Measurements from ENCODE around the gene RASGEF1C. TPM values are rescaled to one million over a fixed set of nuclear protein-coding genes. Genes with fewer than 3 reads are reported as not detected.
"Not testable (repeated sequence)": the region's sequence is repeated elsewhere in the genome, so short reads cannot be mapped to it uniquely, and the experiment has no call there.

RASGEF1C gene
- total RNA-seq, 5 donors from 2014 or later (not counting 1 experiment from before 2014, with no cell fraction given) = not detected

GRCh38 chr5:180128671-180129261 is 80.2 kb downstream of the RASGEF1C start:
- ChIA-PET POLR2A (no interaction called here), CTCF (no interaction called here)
- H3K27me3 ChIP-seq (replicated peaks in 1 of 2; ENCODE audit: control insufficient read depth in 2 of 2, extremely low read depth in 1 of 2, insufficient read depth in 2 of 2, low read length in 1 of 2) = peaks cover 0 to 20% of the 10 kb centered on the region in 2 experiments
- no peak overlapping the region for H3K4me3 ChIP-seq (ENCODE audit: control insufficient read depth in 1 of 2, extremely low read depth in 1 of 2, low read length in 1 of 2)
- ATAC-seq (replicated peaks in 1 of 4) (no peak), DNase-seq (peak in 1 of 35 experiments; percentile 2)
- WGBS (ENCODE audit: insufficient coverage) = 75% methylated on average over 10 of the region's 13 CpGs
- H3K27me3 Mint-ChIP-seq = peaks cover 5 to 12% of the 10 kb centered on the region in 2 donors
- no peaks in the 10 kb centered on the region for H3K9me3 ChIP-seq
- no peak overlapping the region for H3K27ac Mint-ChIP-seq
- H3K36me3 ChIP-seq (ENCODE audit: control insufficient read depth in 2 of 2, extremely low read depth in 1 of 2, insufficient read depth in 1 of 2, low read length in 1 of 2) = no peaks in the 10 kb centered on the region
- no peak overlapping the region for H3K4me3 Mint-ChIP-seq
- H3K9me3 Mint-ChIP-seq = no peaks in the 10 kb centered on the region
- H3K4me1 ChIP-seq (ENCODE audit: control insufficient read depth in 1 of 2, extremely low read depth in 1 of 2, insufficient read depth in 2 of 2, low read length in 2 of 2) = no peaks in the 10 kb centered on the region
- no peaks in the 10 kb centered on the region for H3K4me1 Mint-ChIP-seq
- H3K36me3 Mint-ChIP-seq = no peaks in the 10 kb centered on the region
- no peak overlapping the region for H3K27ac ChIP-seq (ENCODE audit: low read length)

- ATAC-seq (replicated peaks in 1 of 4) (no peak), DNase-seq (peak in 1 of 35 experiments; percentile 4)
- no peaks in the 10 kb centered on the region for H3K4me1 ChIP-seq (ENCODE audit: control insufficient read depth in 1 of 2, extremely low read depth in 1 of 2, insufficient read depth in 2 of 2, low read length in 2 of 2)
- H3K36me3 Mint-ChIP-seq = no peaks in the 10 kb centered on the region
- no peaks in the 10 kb centered on the region for H3K9me3 Mint-ChIP-seq
- POLR2A ChIA-PET = no interaction called here
- no peaks in the 10 kb centered on the region for H3K4me1 Mint-ChIP-seq
- 89% methylated on average over 19 of the region's 25 CpGs for WGBS (ENCODE audit: insufficient coverage)
- no peaks in the 10 kb centered on the region for H3K36me3 ChIP-seq (ENCODE audit: control insufficient read depth in 2 of 2, extremely low read depth in 1 of 2, insufficient read depth in 1 of 2, low read length in 1 of 2)
- no peak overlapping the region for H3K4me3 Mint-ChIP-seq
- CTCF ChIA-PET = no interaction called here
- H3K27ac Mint-ChIP-seq = no peak overlapping the region
- H3K9me3 ChIP-seq = no peaks in the 10 kb centered on the region
- no peak overlapping the region for H3K4me3 ChIP-seq (ENCODE audit: control insufficient read depth in 1 of 2, extremely low read depth in 1 of 2, low read length in 1 of 2)
- H3K27me3 Mint-ChIP-seq = peaks cover 9 to 12% of the 10 kb centered on the region in 2 donors
- H3K27ac ChIP-seq (ENCODE audit: low read length) = no peak overlapping the region
- H3K27me3 ChIP-seq (replicated peaks in 1 of 2; ENCODE audit: control insufficient read depth in 2 of 2, extremely low read depth in 1 of 2, insufficient read depth in 2 of 2, low read length in 1 of 2) = peaks cover 0 to 18% of the 10 kb centered on the region in 2 experiments
These were observed 81.0 kb downstream of the RASGEF1C start for GRCh38 chr5:180127682-180128670.

GRCh38 chr5:180126716-180127681 is 82.0 kb downstream of the RASGEF1C start:
- peaks cover 0 to 17% of the 10 kb centered on the region in 2 experiments for H3K27me3 ChIP-seq (replicated peaks in 1 of 2; ENCODE audit: control insufficient read depth in 2 of 2, extremely low read depth in 1 of 2, insufficient read depth in 2 of 2, low read length in 1 of 2)
- H3K27ac ChIP-seq (ENCODE audit: low read length) = no peak overlapping the region
- no peaks in the 10 kb centered on the region for H3K4me1 ChIP-seq (ENCODE audit: control insufficient read depth in 1 of 2, extremely low read depth in 1 of 2, insufficient read depth in 2 of 2, low read length in 2 of 2)
- no peaks in the 10 kb centered on the region for H3K9me3 ChIP-seq
- H3K36me3 Mint-ChIP-seq = no peaks in the 10 kb centered on the region
- 26% methylated on average over 40 of the region's 59 CpGs for WGBS (ENCODE audit: insufficient coverage)
- H3K4me1 Mint-ChIP-seq = no peaks in the 10 kb centered on the region
- POLR2A ChIA-PET = no interaction called here
- H3K4me3 Mint-ChIP-seq = no peak overlapping the region
- no peak overlapping the region for H3K27ac Mint-ChIP-seq
- DNase-seq (peak in 11 of 35 experiments; percentile 7 to 41 (median 29)), ATAC-seq (replicated peaks in 1 of 4) (peak in 3 of 4 experiments; percentile 34 to 54 (median 45))
- H3K36me3 ChIP-seq (ENCODE audit: control insufficient read depth in 2 of 2, extremely low read depth in 1 of 2, insufficient read depth in 1 of 2, low read length in 1 of 2) = no peaks in the 10 kb centered on the region
- no peak overlapping the region for H3K4me3 ChIP-seq (ENCODE audit: control insufficient read depth in 1 of 2, extremely low read depth in 1 of 2, low read length in 1 of 2)
- no peaks in the 10 kb centered on the region for H3K9me3 Mint-ChIP-seq
- CTCF ChIA-PET = no interaction called here
- peaks cover 9 to 15% of the 10 kb centered on the region in 2 donors for H3K27me3 Mint-ChIP-seq

- H3K4me3 Mint-ChIP-seq; H3K4me1 Mint-ChIP-seq; H3K36me3 Mint-ChIP-seq; H3K4me3 ChIP-seq (ENCODE audit: control insufficient read depth in 1 of 2, extremely low read depth in 1 of 2, low read length in 1 of 2); DNase-seq; H3K27ac Mint-ChIP-seq; H3K9me3 ChIP-seq; H3K9me3 Mint-ChIP-seq; H3K4me1 ChIP-seq (ENCODE audit: control insufficient read depth in 1 of 2, extremely low read depth in 1 of 2, insufficient read depth in 2 of 2, low read length in 2 of 2); ATAC-seq (replicated peaks in 1 of 4); H3K36me3 ChIP-seq (ENCODE audit: control insufficient read depth in 2 of 2, extremely low read depth in 1 of 2, insufficient read depth in 1 of 2, low read length in 1 of 2); H3K27ac ChIP-seq (ENCODE audit: low read length); CTCF ChIA-PET: not testable (repeated sequence)
- H3K27me3 ChIP-seq (replicated peaks in 1 of 2; ENCODE audit: control insufficient read depth in 2 of 2, extremely low read depth in 1 of 2, insufficient read depth in 2 of 2, low read length in 1 of 2) = peaks cover 0 to 17% of the 10 kb centered on the region in 2 experiments
- peaks cover 13 to 15% of the 10 kb centered on the region in 2 donors for H3K27me3 Mint-ChIP-seq
- POLR2A ChIA-PET = interaction anchor here in 1 of 2 donors (0.6 kb wide), 1 partner anchor 12 kb away, joined by 4 read pairs; no protein-coding TSS in a partner anchor
- WGBS (ENCODE audit: insufficient coverage) = 70% methylated on average over 3 of the region's 17 CpGs
These were observed 82.9 kb downstream of the RASGEF1C start for GRCh38 chr5:180126156-180126555.

GRCh38 chr5:180124662-180125061 is 84.3 kb downstream of the RASGEF1C start:
- not testable (repeated sequence) for H3K4me1 Mint-ChIP-seq; H3K36me3 ChIP-seq (ENCODE audit: control insufficient read depth in 2 of 2, extremely low read depth in 1 of 2, insufficient read depth in 1 of 2, low read length in 1 of 2); ATAC-seq (replicated peaks in 1 of 4); DNase-seq; H3K9me3 ChIP-seq; H3K27ac Mint-ChIP-seq; H3K9me3 Mint-ChIP-seq; H3K4me1 ChIP-seq (ENCODE audit: control insufficient read depth in 1 of 2, extremely low read depth in 1 of 2, insufficient read depth in 2 of 2, low read length in 2 of 2); H3K4me3 Mint-ChIP-seq; H3K4me3 ChIP-seq (ENCODE audit: control insufficient read depth in 1 of 2, extremely low read depth in 1 of 2, low read length in 1 of 2); H3K36me3 Mint-ChIP-seq; H3K27ac ChIP-seq (ENCODE audit: low read length)
- WGBS (ENCODE audit: insufficient coverage) = 100% methylated on average over 2 of the region's 6 CpGs
- ChIA-PET POLR2A (interaction anchor here in 1 of 2 donors (0.5 kb wide), 1 partner anchor 385 kb away, joined by 13 read pairs; no protein-coding TSS in a partner anchor), CTCF (interaction anchor here in 1 of 2 donors (0.6 kb wide), 1 partner anchor 24 kb away, joined by 3 read pairs; no protein-coding TSS in a partner anchor)
- H3K27me3 Mint-ChIP-seq = peaks cover 15% of the 10 kb centered on the region in 2 donors
- peaks cover 0 to 22% of the 10 kb centered on the region in 2 experiments for H3K27me3 ChIP-seq (replicated peaks in 1 of 2; ENCODE audit: control insufficient read depth in 2 of 2, extremely low read depth in 1 of 2, insufficient read depth in 2 of 2, low read length in 1 of 2)
